Islet of Langerhans (tissue), 1 donor: Measurements from ENCODE around the gene NCL.
"Not testable (repeated sequence)": the region's sequence is repeated elsewhere in the genome, so short reads cannot be mapped to it uniquely, and the experiment has no call there.

Source experiments
- FAIRE-seq: peaks from one replicate; lab custom pipeline; 2011; peaks lifted over from hg19 to GRCh38; lab: Jason Lieb, UNC

The NCL gene

GRCh38 chr2:231467613-231468530 lies 3.6 kb upstream of the NCL start:
- FAIRE-seq, result no peak

DNA sequence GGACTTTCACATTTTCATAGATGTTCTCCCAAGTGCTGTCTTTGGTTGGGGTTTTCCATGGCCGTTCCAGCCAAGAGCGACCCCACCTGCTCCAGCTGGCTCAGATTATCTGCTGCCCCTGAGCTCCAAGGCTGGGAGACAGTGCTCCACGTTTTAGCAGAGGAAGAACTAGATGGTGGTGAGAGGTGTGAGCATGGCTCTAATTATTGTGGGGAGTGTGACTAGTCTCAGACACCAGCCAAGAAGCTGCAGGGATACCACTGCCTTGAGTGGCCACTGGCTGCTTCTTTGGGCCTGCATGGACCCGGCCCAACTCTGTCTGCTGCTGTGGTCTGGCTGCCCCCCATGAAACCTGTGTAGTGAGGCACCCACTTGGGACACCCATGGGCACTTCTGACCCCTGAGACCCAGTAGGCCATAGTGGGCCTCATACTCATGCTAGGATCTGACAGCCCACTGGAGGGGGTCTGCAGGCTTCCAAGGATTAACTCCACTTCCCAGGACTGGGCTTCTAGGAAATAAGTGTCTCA lies 2.8 kb upstream of the NCL start:
- FAIRE-seq, result no peak

GRCh38 chr2:231464576-231465540 lies 574 bp upstream of the NCL start:
- FAIRE-seq, result no peak

GRCh38 chr2:231462729-231463465 lies 1.4 kb downstream of the NCL start:
- no peak for FAIRE-seq

- FAIRE-seq, result no peak
These were observed 2.7 kb downstream of the NCL start for GRCh38 chr2:231461516-231461971.

DNA sequence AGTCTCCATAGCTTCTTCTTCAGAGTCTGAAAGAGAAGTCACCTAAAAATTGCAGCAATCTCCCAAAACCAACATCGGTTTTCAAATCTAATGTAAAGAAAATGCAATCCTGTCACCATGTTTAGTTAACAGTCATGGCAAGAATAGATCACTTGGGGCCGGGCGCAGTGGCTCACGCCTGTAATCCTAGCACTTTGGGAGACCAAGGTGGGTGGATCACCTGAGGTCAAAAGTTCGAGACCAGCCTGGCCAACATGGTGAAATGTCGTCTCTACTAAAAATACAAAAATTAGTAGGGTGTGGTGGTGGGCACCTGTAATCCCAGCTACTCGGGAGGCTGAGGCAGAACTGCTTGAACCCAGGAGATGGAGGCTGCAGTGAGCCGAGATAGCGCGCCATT lies 3.4 kb downstream of the NCL start:
- FAIRE-seq, result not testable (repeated sequence)

DNA sequence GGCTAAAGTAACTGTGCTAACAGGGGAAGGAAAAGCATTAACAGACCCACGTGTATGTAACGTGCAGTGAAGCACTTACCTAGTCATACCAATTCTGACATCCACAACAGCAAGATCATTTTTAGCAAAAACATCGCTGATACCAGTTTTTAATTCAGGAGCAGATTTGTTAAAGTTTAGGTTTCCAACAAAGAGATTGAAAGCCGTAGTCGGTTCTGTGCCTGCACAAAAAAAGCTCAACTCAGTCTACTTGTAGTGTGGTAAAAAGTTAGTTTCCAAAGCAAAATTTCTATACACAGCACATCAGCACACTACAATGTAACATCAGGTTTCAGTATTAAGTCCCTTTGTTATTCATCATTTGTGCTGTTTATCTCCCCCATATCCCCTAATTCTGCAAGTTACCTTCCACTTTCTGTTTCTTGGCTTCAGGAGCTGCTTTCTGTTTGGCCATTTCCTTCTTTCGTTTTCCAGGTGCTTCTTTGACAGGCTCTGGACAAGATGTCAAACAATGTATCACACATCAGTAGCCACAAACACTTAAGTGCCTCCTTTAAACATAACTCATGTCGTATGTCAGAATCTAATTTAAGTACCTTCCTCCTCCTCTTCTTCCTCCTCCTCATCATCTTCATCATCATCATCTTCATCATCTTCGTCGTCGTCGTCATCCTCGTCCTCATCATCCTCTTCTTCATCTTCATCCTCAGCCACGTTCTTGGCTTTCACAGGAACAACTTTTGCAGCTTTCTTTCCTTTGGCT lies 4.0 kb downstream of the NCL start:
- no peak for FAIRE-seq

DNA sequence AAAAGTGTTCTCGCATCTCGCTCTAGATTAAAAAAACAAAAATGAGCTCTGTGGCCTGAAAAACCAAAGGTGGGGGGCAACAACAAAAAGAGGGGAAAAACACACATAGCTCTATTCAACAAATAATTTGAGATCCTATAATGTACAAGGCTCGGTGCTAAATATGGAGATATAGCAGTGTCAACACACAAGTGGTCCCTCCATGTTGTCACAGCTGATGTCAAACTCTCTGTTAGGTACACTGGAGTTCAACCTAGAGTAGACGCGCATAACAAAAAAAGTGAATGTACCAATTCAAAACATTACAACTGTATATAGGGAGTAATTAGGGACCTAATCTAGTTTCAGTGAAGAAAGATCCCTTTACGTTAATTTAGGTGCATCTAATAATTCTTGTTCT lies 5.9 kb downstream of the NCL start:
- no peak for FAIRE-seq

- no peak for FAIRE-seq
These were observed 7.2 kb downstream of the NCL start for GRCh38 chr2:231457101-231457500.

GRCh38 chr2:231456295-231457004 lies 7.8 kb downstream of the NCL start:
- FAIRE-seq, result no peak

- FAIRE-seq, result no peak
These were observed 8.4 kb downstream of the NCL start for GRCh38 chr2:231455890-231456289.

GRCh38 chr2:231455222-231455621 lies 9.1 kb downstream of the NCL start:
- no peak for FAIRE-seq

- FAIRE-seq, result no peak
These were observed 9.9 kb downstream of the NCL start for GRCh38 chr2:231454361-231454791.

DNA sequence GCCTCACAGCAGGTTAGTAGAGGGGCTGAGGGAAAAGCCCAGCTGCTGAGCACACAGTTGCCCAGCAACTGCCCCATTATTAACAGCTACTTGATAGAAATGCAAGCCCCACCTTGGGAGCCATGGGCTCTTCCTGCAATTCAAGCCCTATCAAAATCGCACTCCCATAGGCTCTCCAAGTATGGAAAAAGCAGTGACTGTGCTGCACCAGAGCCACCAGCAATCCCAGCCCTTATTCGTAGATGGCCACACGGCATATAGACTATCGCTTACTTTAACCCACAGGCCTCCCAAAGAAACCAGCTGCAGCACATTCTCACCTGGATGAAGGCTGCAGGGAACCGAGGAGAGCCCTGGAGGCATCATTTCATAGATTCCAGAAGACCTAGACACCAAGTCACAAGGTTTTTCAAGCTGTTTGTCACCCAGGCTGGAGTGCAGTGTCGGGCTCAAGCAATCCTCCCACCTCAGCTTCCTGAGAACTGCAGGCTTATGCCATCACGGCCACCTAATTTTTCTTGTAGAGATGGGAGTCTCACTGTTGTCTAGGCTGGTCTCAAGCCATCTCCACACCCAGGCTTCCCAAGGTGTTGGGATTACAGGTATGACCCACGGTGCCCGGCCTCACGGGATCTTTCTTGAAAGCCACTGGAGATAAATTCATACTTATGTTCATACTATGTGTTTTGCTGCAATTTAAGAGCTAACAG lies 11.3 kb downstream of the NCL start:
- no peak for FAIRE-seq

GRCh38 chr2:231450548-231450989 lies 13.7 kb downstream of the NCL start:
- FAIRE-seq, result no peak

DNA sequence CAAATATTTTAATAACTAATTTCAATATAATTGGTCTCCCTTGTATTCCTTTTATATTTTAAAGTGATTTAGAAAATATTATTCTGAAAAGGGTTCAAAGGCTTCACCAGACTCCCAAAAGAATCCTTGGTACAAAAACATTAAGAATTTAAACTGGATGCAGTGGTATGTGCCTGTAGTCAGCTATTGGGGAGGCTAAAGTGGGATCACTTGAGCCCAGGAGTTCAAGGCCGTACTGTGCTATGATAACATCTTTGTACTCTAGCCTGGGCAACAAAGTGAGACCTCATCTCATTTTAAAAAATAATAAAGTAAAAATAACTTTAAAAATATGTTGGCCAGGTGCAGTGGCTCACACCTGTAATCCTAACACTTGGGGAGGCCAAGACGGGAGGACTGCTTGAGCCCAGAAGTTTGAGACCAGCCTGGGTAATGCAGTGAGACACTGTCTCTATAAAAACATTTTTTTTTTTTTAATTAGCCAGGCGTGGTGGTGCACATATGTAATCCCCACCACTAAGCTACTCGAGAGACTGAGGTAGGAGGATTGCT lies 14.7 kb downstream of the NCL start:
- FAIRE-seq, result no peak

- no peak for FAIRE-seq
These were observed 27.3 kb downstream of the NCL start for GRCh38 chr2:231436957-231437356.

DNA sequence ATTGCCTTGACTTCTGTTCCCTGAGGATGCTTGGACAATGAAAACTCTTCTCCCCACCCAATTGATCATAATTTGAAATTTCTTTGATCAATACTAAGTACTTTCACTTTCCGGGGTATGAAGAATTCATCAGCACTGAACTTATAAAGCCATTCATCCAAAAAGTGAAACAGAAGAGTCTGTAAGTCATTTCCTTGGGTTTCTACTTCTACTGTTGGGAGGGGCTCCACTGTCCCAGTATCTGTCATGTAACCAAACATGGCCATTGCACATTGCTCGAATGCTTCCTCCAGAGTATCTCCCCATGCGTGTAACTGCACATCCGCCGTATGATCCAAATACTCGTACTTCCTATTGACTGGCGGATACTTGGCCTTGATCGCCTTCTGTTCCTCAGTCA lies 30.3 kb downstream of the NCL start:
- no peak for FAIRE-seq

DNA sequence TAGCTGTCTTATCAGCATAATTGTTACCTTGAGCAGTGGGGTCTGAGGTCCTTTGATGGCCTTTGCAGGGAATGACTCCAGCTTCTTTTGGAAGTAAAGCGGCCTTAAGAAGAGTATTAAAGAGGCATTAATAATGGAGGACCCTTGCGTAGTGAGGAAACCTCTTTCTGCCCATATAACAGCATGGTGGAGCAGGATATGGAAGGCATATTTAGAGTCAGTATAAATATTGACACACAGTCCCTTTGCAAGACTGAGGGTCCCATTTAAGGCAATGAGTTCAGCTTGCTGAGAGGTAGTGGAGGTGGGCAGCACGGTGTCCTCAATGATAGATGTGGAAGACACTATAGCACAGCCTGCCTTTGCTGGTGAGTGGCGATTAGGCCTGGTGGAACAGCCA lies 32.7 kb downstream of the NCL start:
- FAIRE-seq, result no peak
